T-helper 2 cell treated with Interferon-gamma antibody and Interleukin-4, amounts not matched to agents 5 μg/mL and 100 μg/mL, for 36 hours (primary cell): ENCODE results near the gene FEM1C.

Experiments
- DNase-seq: peaks from one replicate; pipeline ENCODE4 v3.0.0; 2021; ENCODE audit warnings: low spot score
- H3K27ac Mint-ChIP-seq: one replicate; pipeline ENCODE4 v1.8.0; 2021; ENCODE audit warnings: mild to moderate bottlenecking, mixed read lengths
- H3K27me3 Mint-ChIP-seq: one replicate; pipeline ENCODE4 v1.8.0; 2021; ENCODE audit warnings: low read depth, mixed read lengths
- H3K36me3 Mint-ChIP-seq: one replicate; pipeline ENCODE4 v1.8.0; 2021; ENCODE audit warnings: low read depth, mixed read lengths
- H3K4me1 Mint-ChIP-seq: one replicate; pipeline ENCODE4 v1.8.0; 2021; ENCODE audit warnings: low read depth, mixed read lengths
- H3K4me3 Mint-ChIP-seq: one replicate; pipeline ENCODE4 v1.8.0; 2022; ENCODE audit warnings: mild to moderate bottlenecking, moderate library complexity, mixed read lengths
- H3K9me3 Mint-ChIP-seq: one replicate; pipeline ENCODE4 v1.8.0; 2021; ENCODE audit warnings: mixed read lengths

Gene FEM1C

DNA sequence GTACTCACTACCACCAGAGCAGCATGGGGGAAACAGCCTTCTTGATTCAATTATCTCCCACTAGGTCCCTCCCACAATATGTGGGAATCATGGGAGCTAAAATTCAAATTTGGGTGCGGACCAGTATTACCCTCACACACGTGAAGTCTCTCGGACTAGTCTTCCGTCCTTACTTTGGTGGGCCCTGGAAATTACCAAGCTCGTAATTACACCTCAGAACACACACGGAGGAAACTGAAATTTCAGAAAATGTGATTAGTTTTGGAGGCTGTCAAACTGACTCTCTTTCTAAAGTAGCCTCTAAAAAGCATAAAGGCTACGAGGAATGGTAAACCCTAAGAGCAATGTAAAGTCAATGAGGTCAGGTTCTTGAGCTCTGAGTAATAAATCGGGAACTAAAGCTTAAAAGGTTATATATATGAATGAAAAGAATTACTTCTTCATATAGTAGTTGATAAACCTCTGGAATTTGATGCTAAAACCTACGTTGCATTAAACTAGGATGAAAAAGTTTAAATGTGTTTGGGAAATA is 842 bp upstream of the FEM1C start:
- peaks cover 25% of the 10 kb centered on the region for H3K4me1 Mint-ChIP-seq
- H3K9me3 Mint-ChIP-seq = peaks cover 16% of the 10 kb centered on the region
- peak overlapping the region; percentile 34 for H3K4me3 Mint-ChIP-seq
- no peak for DNase-seq
- H3K36me3 Mint-ChIP-seq = peaks cover 43% of the 10 kb centered on the region
- peaks cover 4% of the 10 kb centered on the region for H3K27me3 Mint-ChIP-seq
- H3K27ac Mint-ChIP-seq = peak overlapping the region; percentile 100

DNA sequence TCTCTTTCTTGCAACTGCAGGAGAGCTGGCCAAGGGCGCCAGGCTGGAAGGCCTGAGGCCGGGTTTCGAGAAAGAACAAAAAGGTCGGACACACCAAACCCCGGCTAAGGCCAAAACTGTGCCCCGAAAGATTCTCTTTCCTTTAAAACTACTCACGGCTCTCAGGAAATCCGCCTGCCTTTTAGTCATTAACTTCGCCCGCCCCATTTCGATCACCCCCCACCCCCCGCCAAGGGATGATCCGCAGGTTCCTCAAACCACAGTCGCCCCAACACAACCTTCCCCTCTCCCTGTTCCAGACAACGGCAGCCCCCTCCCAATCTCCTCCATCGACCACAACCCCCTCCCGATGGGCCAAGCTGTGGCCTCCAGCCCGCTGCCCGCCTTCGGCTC is 536 bp downstream of the FEM1C start:
- Mint-ChIP-seq H3K36me3 (peaks cover 56% of the 10 kb centered on the region), H3K4me3 (peak overlapping the region; percentile 98), H3K4me1 (peaks cover 35% of the 10 kb centered on the region), H3K9me3 (peaks cover 16% of the 10 kb centered on the region), H3K27ac (peak overlapping the region; percentile 100), H3K27me3 (peaks cover under 1% of the 10 kb centered on the region)
- DNase-seq = peak; percentile 37

- DNase-seq = no peak
- peaks cover 61% of the 10 kb centered on the region for H3K36me3 Mint-ChIP-seq
- peaks cover 40% of the 10 kb centered on the region for H3K4me1 Mint-ChIP-seq
Observed at GRCh38 chr5:115543365-115544042, 1.1 kb downstream of the FEM1C start.

GRCh38 chr5:115542651-115543364 is 1.8 kb downstream of the FEM1C start:
- H3K27me3 Mint-ChIP-seq = no peaks in the 10 kb centered on the region
- H3K4me3 Mint-ChIP-seq = peak overlapping the region; percentile 98
- H3K9me3 Mint-ChIP-seq = peaks cover 16% of the 10 kb centered on the region
- DNase-seq = no peak
- H3K27ac Mint-ChIP-seq = peak overlapping the region; percentile 100
- peaks cover 45% of the 10 kb centered on the region for H3K4me1 Mint-ChIP-seq
- peaks cover 66% of the 10 kb centered on the region for H3K36me3 Mint-ChIP-seq

More at GRCh38 chr5:115543365-115544042, 1.1 kb downstream of the FEM1C start:
- Mint-ChIP-seq H3K27ac (peak overlapping the region; percentile 100), H3K27me3 (no peaks in the 10 kb centered on the region), H3K4me3 (peak overlapping the region; percentile 98), H3K9me3 (peaks cover 16% of the 10 kb centered on the region)

- peaks cover 71% of the 10 kb centered on the region for H3K36me3 Mint-ChIP-seq
- H3K4me3 Mint-ChIP-seq = peak overlapping the region; percentile 98
- peaks cover 48% of the 10 kb centered on the region for H3K4me1 Mint-ChIP-seq
- peak overlapping the region; percentile 63 for H3K27ac Mint-ChIP-seq
- peaks cover 16% of the 10 kb centered on the region for H3K9me3 Mint-ChIP-seq
- DNase-seq = no peak
- H3K27me3 Mint-ChIP-seq = no peaks in the 10 kb centered on the region
Observed at GRCh38 chr5:115542086-115542485, 2.5 kb downstream of the FEM1C start.

GRCh38 chr5:115541611-115542010 is 3.0 kb downstream of the FEM1C start:
- Mint-ChIP-seq H3K36me3 (peaks cover 76% of the 10 kb centered on the region), H3K4me3 (peak overlapping the region; percentile 98), H3K4me1 (peaks cover 53% of the 10 kb centered on the region), H3K9me3 (peaks cover 13% of the 10 kb centered on the region), H3K27me3 (no peaks in the 10 kb centered on the region), H3K27ac (no peak overlapping the region)
- no peak for DNase-seq

DNA sequence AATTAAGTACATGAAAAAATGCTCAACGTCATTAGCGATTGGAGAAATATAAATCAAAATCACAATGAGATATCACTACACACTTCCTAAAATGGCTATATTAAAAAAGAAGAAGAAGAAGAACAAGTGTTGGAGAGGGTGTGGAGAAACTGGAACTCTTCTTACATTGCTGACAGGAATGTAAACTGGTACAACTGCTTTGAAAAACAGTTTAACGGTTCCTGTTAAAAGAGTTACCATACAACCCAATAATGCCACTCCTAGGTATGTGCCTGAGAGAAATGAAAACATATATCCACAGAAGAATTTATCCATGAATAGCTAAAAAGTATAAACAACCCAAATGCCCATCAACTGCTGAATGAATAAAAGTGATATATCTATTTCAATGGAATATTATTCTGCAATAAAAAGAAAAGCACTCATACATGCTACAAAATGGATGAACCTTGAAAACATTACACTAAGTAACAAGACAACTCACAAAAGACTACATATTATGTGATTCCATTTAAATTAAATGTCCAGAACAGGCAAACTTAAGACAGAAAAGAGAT is 9.0 kb downstream of the FEM1C start:
- DNase-seq = no peak
- Mint-ChIP-seq H3K4me1 (peaks cover 48% of the 10 kb centered on the region), H3K36me3 (peaks cover 64% of the 10 kb centered on the region), H3K27me3 (no peaks in the 10 kb centered on the region), H3K9me3 (no peaks in the 10 kb centered on the region), H3K27ac (no peak overlapping the region), H3K4me3 (no peak overlapping the region)

DNA sequence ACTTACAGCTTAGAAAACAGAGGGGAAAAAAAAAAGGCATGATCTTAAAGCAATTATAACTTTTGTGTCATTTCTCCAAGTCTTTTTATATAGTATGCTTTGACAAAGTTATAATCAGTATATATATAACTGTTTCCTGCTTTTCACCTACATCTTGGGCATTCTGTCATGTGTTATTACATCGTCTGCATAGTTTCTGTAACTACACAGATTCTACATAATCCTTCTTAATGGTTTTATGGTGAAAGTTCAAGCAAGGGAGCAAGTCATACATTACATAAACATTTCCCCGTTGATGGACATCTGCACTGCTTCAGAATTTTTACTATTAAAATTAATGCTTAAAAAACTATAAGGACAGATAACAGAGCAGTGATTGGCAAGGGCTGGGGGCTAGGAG is 12.1 kb downstream of the FEM1C start:
- no peak overlapping the region for H3K4me3 Mint-ChIP-seq
- no peaks in the 10 kb centered on the region for H3K9me3 Mint-ChIP-seq
- H3K27ac Mint-ChIP-seq = no peak overlapping the region
- H3K4me1 Mint-ChIP-seq = peaks cover 36% of the 10 kb centered on the region
- H3K27me3 Mint-ChIP-seq = no peaks in the 10 kb centered on the region
- no peak for DNase-seq
- peaks cover 49% of the 10 kb centered on the region for H3K36me3 Mint-ChIP-seq

DNA sequence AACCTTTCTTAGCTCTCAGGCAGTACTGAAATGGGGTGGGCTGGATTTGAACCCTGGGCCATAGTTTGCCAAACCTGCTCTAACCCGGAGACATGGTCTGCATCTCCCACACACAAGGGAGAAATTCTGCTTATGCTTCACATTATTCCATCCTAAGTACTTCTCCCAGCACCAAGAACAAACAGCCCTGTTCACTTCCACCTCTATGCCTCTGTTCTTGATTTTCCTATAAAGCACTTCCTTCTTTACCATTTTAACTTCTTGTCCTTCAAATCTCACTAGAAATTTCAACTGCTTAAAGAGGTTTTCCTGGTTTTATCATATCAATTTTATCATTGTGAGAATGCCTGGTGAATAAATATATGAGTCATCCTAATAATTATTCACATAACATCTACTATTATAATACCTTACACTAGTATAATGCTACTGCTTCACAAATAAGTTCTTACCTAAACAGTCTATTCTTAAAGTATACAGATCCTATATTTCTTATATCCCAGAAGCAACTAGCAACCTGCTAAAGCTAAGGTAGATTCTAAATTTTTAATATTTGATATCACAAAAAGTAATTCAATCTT is 12.7 kb downstream of the FEM1C start:
- Mint-ChIP-seq H3K27me3 (no peaks in the 10 kb centered on the region), H3K9me3 (no peaks in the 10 kb centered on the region), H3K4me1 (peaks cover 32% of the 10 kb centered on the region), H3K27ac (no peak overlapping the region), H3K4me3 (no peak overlapping the region), H3K36me3 (peaks cover 44% of the 10 kb centered on the region)
- DNase-seq = no peak

DNA sequence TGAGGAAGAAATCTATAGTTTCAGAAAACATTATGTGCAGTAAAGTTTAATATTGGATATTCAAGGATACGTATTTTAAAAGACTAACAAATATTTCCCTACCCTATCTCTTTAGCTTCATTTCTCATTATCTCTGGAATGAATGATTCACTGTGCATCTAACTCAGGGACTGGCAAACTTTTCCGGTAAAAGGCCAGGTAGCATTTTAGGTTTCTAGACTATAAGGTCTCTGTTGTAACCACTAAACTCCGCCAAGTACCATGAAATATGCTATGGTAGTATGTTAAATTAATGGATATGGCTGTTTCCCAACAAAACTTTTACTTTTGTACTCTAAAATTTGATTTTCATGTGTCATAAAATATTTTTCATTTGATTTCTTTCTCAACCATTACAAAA is 13.2 kb downstream of the FEM1C start:
- Mint-ChIP-seq H3K27ac (no peak overlapping the region), H3K36me3 (peaks cover 42% of the 10 kb centered on the region), H3K27me3 (no peaks in the 10 kb centered on the region), H3K9me3 (no peaks in the 10 kb centered on the region), H3K4me1 (peaks cover 30% of the 10 kb centered on the region), H3K4me3 (no peak overlapping the region)
- no peak for DNase-seq

- Mint-ChIP-seq H3K27ac (no peak overlapping the region), H3K27me3 (no peaks in the 10 kb centered on the region), H3K4me1 (peaks cover 24% of the 10 kb centered on the region), H3K4me3 (no peak overlapping the region), H3K36me3 (peaks cover 35% of the 10 kb centered on the region), H3K9me3 (no peaks in the 10 kb centered on the region)
- DNase-seq = no peak
Observed at GRCh38 chr5:115530426-115530825, 14.1 kb downstream of the FEM1C start.

DNA sequence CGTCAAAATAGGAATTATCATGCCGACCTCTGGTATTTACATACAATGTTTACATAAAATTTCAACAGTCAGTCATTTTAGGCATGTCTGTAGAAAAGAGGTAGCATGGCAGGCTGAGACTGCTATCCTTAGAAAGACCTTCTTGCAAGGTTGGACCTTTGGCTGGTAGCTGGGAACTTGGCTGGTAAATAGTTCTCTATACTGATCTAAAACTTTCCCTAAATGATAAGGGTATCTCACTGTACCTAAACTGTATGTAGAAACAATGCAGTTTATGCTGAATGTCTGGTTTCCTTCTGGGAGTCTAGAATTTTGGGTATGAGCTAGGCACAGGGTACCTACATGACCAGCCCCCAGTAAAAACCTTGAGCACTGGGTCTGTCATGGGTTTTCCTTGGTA is 18.0 kb downstream of the FEM1C start:
- no peak for DNase-seq
- no peaks in the 10 kb centered on the region for H3K9me3 Mint-ChIP-seq
- H3K27me3 Mint-ChIP-seq = no peaks in the 10 kb centered on the region
- H3K27ac Mint-ChIP-seq = no peak overlapping the region
- H3K36me3 Mint-ChIP-seq = peaks cover 43% of the 10 kb centered on the region
- no peak overlapping the region for H3K4me3 Mint-ChIP-seq
- H3K4me1 Mint-ChIP-seq = peaks cover 28% of the 10 kb centered on the region

GRCh38 chr5:115524199-115524847 is 20.3 kb downstream of the FEM1C start:
- Mint-ChIP-seq H3K36me3 (peaks cover 52% of the 10 kb centered on the region), H3K4me3 (no peak overlapping the region), H3K27ac (no peak overlapping the region), H3K4me1 (peaks cover 26% of the 10 kb centered on the region), H3K27me3 (no peaks in the 10 kb centered on the region), H3K9me3 (no peaks in the 10 kb centered on the region)
- DNase-seq = no peak
